ENCODE results near the gene BORCS8.

Gene BORCS8

DNA sequence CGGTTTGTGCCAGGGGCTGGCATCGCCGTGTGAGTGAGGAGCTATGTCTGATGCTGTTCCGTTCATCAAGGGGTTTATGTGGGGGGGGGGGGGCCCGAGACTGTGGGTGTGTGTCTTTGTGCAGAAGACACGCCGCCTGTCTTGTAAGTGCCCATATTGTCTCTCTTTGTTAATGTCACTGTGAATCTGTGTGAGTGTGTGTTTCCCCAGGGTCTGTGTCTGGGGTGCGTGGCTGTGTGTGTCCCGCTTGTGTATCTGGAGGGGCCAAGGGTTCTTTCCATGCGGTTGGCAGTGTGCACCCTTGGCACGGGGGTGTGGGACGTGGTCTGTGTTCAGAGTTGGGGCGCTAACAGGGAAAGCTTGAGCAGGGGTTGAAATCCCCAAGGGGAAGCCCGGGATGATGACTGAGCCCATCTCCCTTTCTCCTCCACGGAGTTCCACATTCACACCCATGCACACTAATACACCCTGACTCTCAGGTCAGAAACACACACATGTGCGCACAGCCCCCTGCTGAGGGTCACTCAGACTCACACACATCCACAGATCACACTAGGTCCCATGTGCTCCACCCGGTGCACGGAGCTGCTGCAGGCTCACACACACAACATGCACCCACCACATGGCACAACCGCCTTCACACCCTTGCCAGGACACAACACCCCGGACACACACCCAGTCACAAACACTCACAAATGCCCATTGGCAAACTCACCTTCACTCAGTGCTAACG is 21.6 kb upstream of the BORCS8 start:
- H3K4me1 ChIP-seq (ENCODE audit: control insufficient read depth, insufficient read depth, low read length) = no peaks in the 10 kb centered on the region
- H3K9ac ChIP-seq (ENCODE audit: low read depth, low read length) = no peak overlapping the region
- H3K9me3 ChIP-seq (replicated peaks; ENCODE audit: low read length) = no peaks in the 10 kb centered on the region
- no peak overlapping the region for H3K4me2 ChIP-seq (ENCODE audit: low read length)
- H3K4me3 ChIP-seq (ENCODE audit: low read length) = no peak overlapping the region
- no peaks in the 10 kb centered on the region for H3K36me3 ChIP-seq (ENCODE audit: insufficient read depth, low read length)
- peaks cover 34% of the 10 kb centered on the region for H3K27me3 ChIP-seq (ENCODE audit: control insufficient read depth, insufficient read depth, low read length)

DNA sequence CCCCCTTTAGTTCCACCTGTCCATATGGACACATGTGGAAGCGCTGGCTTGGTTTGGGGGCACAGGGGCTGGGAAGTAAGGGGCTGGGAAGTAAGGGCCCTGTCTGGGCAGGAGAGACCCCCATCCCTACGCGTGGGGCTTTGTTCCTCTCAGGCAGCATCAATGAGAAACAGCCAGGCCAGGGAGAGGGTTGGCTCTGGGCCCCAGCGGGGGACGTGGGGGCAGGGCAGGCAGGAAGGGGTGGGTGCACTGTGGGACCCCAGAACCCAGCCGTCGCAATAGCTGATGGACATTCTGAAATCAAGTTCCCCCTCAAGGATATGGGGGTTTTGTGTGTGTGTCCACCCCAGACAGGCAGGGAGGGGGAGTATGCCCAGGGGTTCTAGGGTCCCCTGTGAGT is 21.0 kb upstream of the BORCS8 start:
- Histone ChIP-seq H3K4me2 (ENCODE audit: low read length) (no peak overlapping the region), H3K4me1 (ENCODE audit: control insufficient read depth, insufficient read depth, low read length) (no peaks in the 10 kb centered on the region), H3K9ac (ENCODE audit: low read depth, low read length) (no peak overlapping the region), H3K27me3 (ENCODE audit: control insufficient read depth, insufficient read depth, low read length) (peaks cover 34% of the 10 kb centered on the region), H3K36me3 (ENCODE audit: insufficient read depth, low read length) (no peaks in the 10 kb centered on the region), H3K4me3 (ENCODE audit: low read length) (no peak overlapping the region), H3K9me3 (replicated peaks; ENCODE audit: low read length) (no peaks in the 10 kb centered on the region)

DNA sequence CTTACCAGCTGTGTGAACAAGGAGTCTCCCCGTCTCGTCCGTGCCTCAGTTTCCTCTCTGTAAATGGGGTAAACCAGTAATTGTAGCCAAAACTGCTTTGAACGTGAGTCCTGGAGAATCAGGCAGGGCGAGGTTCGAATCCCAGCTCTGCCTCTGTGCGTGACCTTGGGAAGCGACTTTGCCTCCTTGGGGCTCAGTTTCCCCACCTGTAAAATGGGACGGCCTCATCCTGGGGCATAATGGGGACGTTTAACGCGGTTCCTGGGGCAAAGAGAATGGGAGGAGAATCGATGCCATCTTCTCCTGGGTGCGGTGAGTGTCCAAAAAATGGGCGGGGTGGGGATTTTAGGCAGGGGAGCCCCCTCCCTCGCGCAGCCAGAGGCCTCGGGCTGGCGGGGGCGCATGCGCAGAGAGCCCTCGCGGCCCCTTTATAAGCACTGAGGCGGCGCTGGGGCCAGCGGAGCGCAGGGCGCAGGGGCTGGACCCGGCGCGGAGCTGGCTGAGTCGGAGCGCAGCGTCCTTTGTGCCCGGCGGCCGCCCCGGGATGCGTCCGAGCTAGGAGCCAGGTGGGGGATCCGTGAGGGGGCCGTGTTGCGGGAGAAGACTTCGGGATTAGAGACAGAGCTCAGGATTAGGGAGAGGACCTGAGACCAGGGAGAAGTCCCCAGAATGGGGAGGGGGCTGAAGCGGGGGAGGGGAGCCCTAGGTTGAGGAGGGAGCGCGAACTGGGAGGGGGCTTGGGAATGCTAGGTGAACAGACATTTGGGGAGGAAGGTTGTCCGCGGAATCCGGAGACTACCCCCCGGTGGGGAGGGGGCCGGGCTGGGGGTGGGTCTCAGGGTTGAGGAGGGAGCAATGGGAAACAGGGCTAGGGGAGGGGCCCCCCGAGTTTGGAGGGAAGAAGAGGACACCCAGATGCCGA is 19.8 kb upstream of the BORCS8 start, which contains the start of gene NCAN:
Gene NCAN (plus strand): TSS at position 460 of the 922 bp plus-strand sequence. CDS start 4,996 bp downstream, outside the sequence.
- H3K27me3 ChIP-seq (ENCODE audit: control insufficient read depth, insufficient read depth, low read length) = peaks cover 34% of the 10 kb centered on the region
- no peaks in the 10 kb centered on the region for H3K36me3 ChIP-seq (ENCODE audit: insufficient read depth, low read length)
- H3K9ac ChIP-seq (ENCODE audit: low read depth, low read length) = no peak within 1 kb of the TSS

GRCh38 chr19:19209372-19209771 is 17.4 kb upstream of the BORCS8 start:
- H3K4me2 ChIP-seq (ENCODE audit: low read length) = no peak overlapping the region
- no peaks in the 10 kb centered on the region for H3K9me3 ChIP-seq (replicated peaks; ENCODE audit: low read length)
- H3K4me3 ChIP-seq (ENCODE audit: low read length) = no peak overlapping the region
- H3K27me3 ChIP-seq (ENCODE audit: control insufficient read depth, insufficient read depth, low read length) = peaks cover 40% of the 10 kb centered on the region
- no peaks in the 10 kb centered on the region for H3K4me1 ChIP-seq (ENCODE audit: control insufficient read depth, insufficient read depth, low read length)
- no peak overlapping the region for H3K9ac ChIP-seq (ENCODE audit: low read depth, low read length)
- H3K36me3 ChIP-seq (ENCODE audit: insufficient read depth, low read length) = no peaks in the 10 kb centered on the region

More for the DNA sequence above, 19.8 kb upstream of the BORCS8 start, which contains the start of gene NCAN:
- no peak within 1 kb of the TSS for H3K4me2 ChIP-seq (ENCODE audit: low read length)
- no peaks in the 10 kb centered on the region for H3K9me3 ChIP-seq (replicated peaks; ENCODE audit: low read length)
- H3K4me3 ChIP-seq (ENCODE audit: low read length) = no peak within 1 kb of the TSS
- H3K4me1 ChIP-seq (ENCODE audit: control insufficient read depth, insufficient read depth, low read length) = no peaks in the 10 kb centered on the region

GRCh38 chr19:19207637-19208572 is 16.0 kb upstream of the BORCS8 start:
- Histone ChIP-seq H3K4me1 (ENCODE audit: control insufficient read depth, insufficient read depth, low read length) (peaks cover 3% of the 10 kb centered on the region), H3K27me3 (ENCODE audit: control insufficient read depth, insufficient read depth, low read length) (peaks cover 28% of the 10 kb centered on the region), H3K36me3 (ENCODE audit: insufficient read depth, low read length) (no peaks in the 10 kb centered on the region), H3K9me3 (replicated peaks; ENCODE audit: low read length) (no peaks in the 10 kb centered on the region), H3K9ac (ENCODE audit: low read depth, low read length) (no peak overlapping the region), H3K4me2 (ENCODE audit: low read length) (no peak overlapping the region), H3K4me3 (ENCODE audit: low read length) (no peak overlapping the region)

GRCh38 chr19:19206938-19207337 is 15.0 kb upstream of the BORCS8 start:
- Histone ChIP-seq H3K4me3 (ENCODE audit: low read length) (no peak overlapping the region), H3K27me3 (ENCODE audit: control insufficient read depth, insufficient read depth, low read length) (peaks cover 20% of the 10 kb centered on the region), H3K9ac (ENCODE audit: low read depth, low read length) (no peak overlapping the region), H3K4me2 (ENCODE audit: low read length) (no peak overlapping the region), H3K4me1 (ENCODE audit: control insufficient read depth, insufficient read depth, low read length) (peaks cover 12% of the 10 kb centered on the region), H3K9me3 (replicated peaks; ENCODE audit: low read length) (no peaks in the 10 kb centered on the region), H3K36me3 (ENCODE audit: insufficient read depth, low read length) (peaks cover 5% of the 10 kb centered on the region)

DNA sequence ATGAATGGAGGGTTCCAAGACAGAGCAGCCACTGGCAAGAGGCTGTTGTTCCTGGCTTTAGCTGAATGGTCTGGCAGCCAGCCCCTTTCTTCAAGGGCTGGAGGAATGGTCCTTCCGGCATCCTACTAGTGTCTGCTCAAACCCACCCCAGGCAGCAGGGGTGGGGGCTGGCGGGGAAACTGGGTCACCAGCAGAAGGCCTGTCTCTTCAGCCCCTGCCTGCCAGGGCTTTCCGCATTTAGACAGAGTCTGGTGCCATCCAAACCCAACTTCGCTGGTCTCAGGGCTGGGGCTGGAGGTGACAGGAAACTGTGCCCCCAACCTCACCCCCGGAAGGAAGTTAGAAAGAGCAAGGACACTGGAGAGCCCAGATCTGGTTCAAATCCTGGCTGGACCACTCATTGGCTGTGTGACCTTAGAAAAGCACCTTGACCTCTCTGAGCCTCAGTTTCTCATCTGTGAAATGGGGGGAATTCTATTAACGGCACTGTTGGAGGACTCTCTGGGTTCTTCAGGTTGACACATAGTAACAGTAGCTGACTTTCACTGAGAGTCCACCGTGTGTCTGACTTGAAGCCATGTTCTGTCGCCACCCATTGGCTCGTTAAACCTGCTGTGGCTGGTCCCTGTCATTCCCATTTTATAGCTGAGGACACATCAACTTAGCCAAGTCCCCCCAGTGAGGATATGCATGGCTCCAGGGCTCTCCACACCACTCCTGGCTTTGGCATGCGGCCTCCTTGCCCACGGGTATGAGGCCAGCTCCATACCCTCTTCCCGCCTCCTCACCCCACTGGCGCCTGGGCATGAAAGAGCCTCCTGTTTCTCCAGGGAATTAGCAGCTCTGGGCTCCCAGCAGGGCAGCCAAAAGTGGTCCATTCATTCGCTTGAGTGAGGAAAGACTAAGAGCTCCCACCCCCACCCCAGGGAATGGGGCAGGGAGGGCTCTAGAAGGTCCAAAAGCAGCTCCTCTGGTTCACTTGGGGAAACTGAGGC is 13.8 kb upstream of the BORCS8 start:
- peaks cover 11% of the 10 kb centered on the region for H3K36me3 ChIP-seq (ENCODE audit: insufficient read depth, low read length)
- H3K9ac ChIP-seq (ENCODE audit: low read depth, low read length) = no peak overlapping the region
- H3K4me3 ChIP-seq (ENCODE audit: low read length) = no peak overlapping the region
- peaks cover 14% of the 10 kb centered on the region for H3K27me3 ChIP-seq (ENCODE audit: control insufficient read depth, insufficient read depth, low read length)
- H3K4me2 ChIP-seq (ENCODE audit: low read length) = no peak overlapping the region
- no peaks in the 10 kb centered on the region for H3K9me3 ChIP-seq (replicated peaks; ENCODE audit: low read length)
- peaks cover 16% of the 10 kb centered on the region for H3K4me1 ChIP-seq (ENCODE audit: control insufficient read depth, insufficient read depth, low read length)

- H3K9ac ChIP-seq (ENCODE audit: low read depth, low read length) = no peak overlapping the region
- peaks cover 16% of the 10 kb centered on the region for H3K4me1 ChIP-seq (ENCODE audit: control insufficient read depth, insufficient read depth, low read length)
- H3K9me3 ChIP-seq (replicated peaks; ENCODE audit: low read length) = no peaks in the 10 kb centered on the region
- peaks cover 18% of the 10 kb centered on the region for H3K36me3 ChIP-seq (ENCODE audit: insufficient read depth, low read length)
- H3K4me2 ChIP-seq (ENCODE audit: low read length) = no peak overlapping the region
- peaks cover 6% of the 10 kb centered on the region for H3K27me3 ChIP-seq (ENCODE audit: control insufficient read depth, insufficient read depth, low read length)
- H3K4me3 ChIP-seq (ENCODE audit: low read length) = no peak overlapping the region
Observed at GRCh38 chr19:19204181-19204580, 12.2 kb upstream of the BORCS8 start.

DNA sequence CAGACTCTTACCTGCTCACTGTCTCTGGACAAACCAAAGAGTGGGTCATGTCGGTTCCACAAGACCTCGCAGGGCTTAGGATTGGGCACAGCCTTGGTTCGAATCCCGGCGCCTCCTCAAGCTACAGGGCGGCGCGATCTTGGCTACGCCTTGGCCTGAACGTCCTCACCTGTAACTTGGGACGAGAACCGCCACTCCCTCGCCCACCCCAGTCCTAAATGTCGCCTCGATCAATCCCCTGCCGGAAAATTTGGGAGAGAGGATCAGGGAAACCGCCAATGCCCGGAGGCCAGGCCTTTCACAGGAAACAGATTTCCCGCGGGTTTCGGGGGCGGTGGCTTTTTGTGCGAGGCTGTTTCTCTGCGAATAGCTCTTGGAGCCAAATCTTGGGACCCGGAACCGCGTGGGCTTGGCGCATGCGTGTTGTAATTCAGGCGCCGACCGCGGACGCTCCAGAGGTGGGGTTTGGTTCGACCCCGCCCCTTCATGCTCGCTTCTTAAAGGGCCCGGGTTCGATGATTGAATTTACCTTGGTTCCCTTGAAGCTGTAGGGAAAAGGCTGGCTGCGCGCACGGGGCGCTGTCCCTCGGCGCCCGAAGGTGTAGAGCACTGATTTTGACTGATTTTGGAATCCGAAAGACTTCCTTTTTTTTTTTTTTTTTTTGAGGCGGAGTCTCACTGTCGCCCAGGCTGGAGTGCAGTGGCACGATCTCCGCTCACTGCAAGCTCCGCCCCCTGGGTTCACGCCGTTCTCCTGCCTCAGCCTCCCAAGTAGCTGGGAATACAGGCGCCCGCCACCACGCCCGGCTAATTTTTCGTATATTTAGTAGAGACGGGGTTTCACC is 11.3 kb upstream of the BORCS8 start, which contains the start of gene NR2C2AP:
Gene NR2C2AP (minus strand): TSS at position 403 of the 845 bp plus-strand sequence. CDS start 354 bp downstream, at position 49.
- Histone ChIP-seq H3K4me2 (ENCODE audit: low read length) (peak within 1 kb of the TSS; percentile 99), H3K36me3 (ENCODE audit: insufficient read depth, low read length) (peaks cover 28% of the 10 kb centered on the region), H3K27me3 (ENCODE audit: control insufficient read depth, insufficient read depth, low read length) (peaks cover 6% of the 10 kb centered on the region), H3K4me3 (ENCODE audit: low read length) (peak within 1 kb of the TSS; percentile 83), H3K9me3 (replicated peaks; ENCODE audit: low read length) (no peaks in the 10 kb centered on the region), H3K9ac (ENCODE audit: low read depth, low read length) (peak within 1 kb of the TSS; percentile 87), H3K4me1 (ENCODE audit: control insufficient read depth, insufficient read depth, low read length) (peaks cover 16% of the 10 kb centered on the region)

Measured in skeletal muscle satellite cell (primary cell).